GM23248 (cell line): ENCODE measurements around the gene ATP5PO. TPM values are rescaled to one million over a fixed set of nuclear protein-coding genes. Genes with fewer than 3 reads are reported as not detected.

Experiments
- DNase-seq: peaks from one replicate; pipeline ENCODE4 v3.0.0-alpha.2; 2015
- H2AFZ ChIP-seq: fragments of 200-600 bp; sonication (generic); 2 replicates; pipeline ENCODE4 v1.6.1; 2016; ENCODE audit warnings: antibody characterized with exemption
- H3F3A ChIP-seq: fragments of 200-600 bp; sonication (generic); 2 replicates; pipeline ENCODE4 v1.6.1; 2016; ENCODE audit warnings: mild to moderate bottlenecking, antibody characterized with exemption, mixed run types; ENCODE audit not compliant: insufficient read depth
- H3K27ac ChIP-seq: fragments of 200-600 bp; sonication (generic); 2 replicates; pipeline ENCODE4 v1.5.1; 2016; ENCODE audit warnings: mild to moderate bottlenecking
- H3K27me3 ChIP-seq: fragments of 200-600 bp; sonication (generic); replicated peaks from 2 replicates; pipeline ENCODE4 v1.6.1; 2016; ENCODE audit warnings: mild to moderate bottlenecking; ENCODE audit not compliant: insufficient read depth
- H3K36me3 ChIP-seq: fragments of 200-600 bp; sonication (generic); 2 replicates; pipeline ENCODE4 v1.6.1; 2016; ENCODE audit warnings: low read depth, mild to moderate bottlenecking
- H3K4me1 ChIP-seq: fragments of 200-600 bp; sonication (generic); 2 replicates; pipeline ENCODE4 v1.6.1; 2016; ENCODE audit warnings: mild to moderate bottlenecking; ENCODE audit not compliant: insufficient read depth
- H3K4me2 ChIP-seq: fragments of 200-600 bp; sonication (generic); one replicate; pipeline ENCODE4 v1.6.1; 2016; ENCODE audit warnings: mild to moderate bottlenecking; ENCODE audit not compliant: unreplicated experiment
- H3K4me3 ChIP-seq: fragments of 200-600 bp; sonication (generic); 2 replicates; pipeline ENCODE4 v1.5.1; 2016; ENCODE audit warnings: mild to moderate bottlenecking
- H3K79me2 ChIP-seq: fragments of 200-600 bp; sonication (generic); 2 replicates; pipeline ENCODE4 v1.6.1; 2016; ENCODE audit warnings: mild to moderate bottlenecking; ENCODE audit not compliant: insufficient read depth
- H3K9ac ChIP-seq: fragments of 200-600 bp; sonication (generic); 2 replicates; pipeline ENCODE4 v1.6.1; 2016; ENCODE audit warnings: mild to moderate bottlenecking
- H3K9me2 ChIP-seq: fragments of 200-600 bp; sonication (generic); 2 replicates; pipeline ENCODE4 v1.6.1; 2016; ENCODE audit warnings: mixed run types, mild to moderate bottlenecking, moderate library complexity; ENCODE audit not compliant: insufficient read depth
- H3K9me3 ChIP-seq: fragments of 200-600 bp; sonication (generic); one replicate; pipeline ENCODE4 v1.6.1; 2017; ENCODE audit warnings: low read depth
- H4K20me1 ChIP-seq: fragments of 200-600 bp; sonication (generic); 2 replicates; pipeline ENCODE4 v1.6.0; 2016; ENCODE audit not compliant: insufficient read depth
- EZH2 ChIP-seq: fragments of 200-600 bp; sonication (generic); IDR thresholded peaks from 2 replicates; pipeline ENCODE4 v1.6.1; 2018; ENCODE audit warnings: antibody characterized with exemption, mild to moderate bottlenecking; ENCODE audit not compliant: insufficient read depth, poor library complexity, severe bottlenecking
- EZH2phosphoT487 ChIP-seq: fragments of 200-600 bp; sonication (generic); IDR thresholded peaks from 2 replicates; pipeline ENCODE4 v1.6.1; 2018; ENCODE audit warnings: antibody characterized with exemption, moderate library complexity, mild to moderate bottlenecking, low read depth; ENCODE audit not compliant: insufficient read depth
- WGBS, 2 experiments: methylation state at CpG; one replicate each; pipeline ENCODE4 v1.1.6; 2015 to 2017; ENCODE audit warnings: low lambda C conversion rate in 2 of 2, low coverage in 1 of 2; ENCODE audit errors: missing lambda C conversion rate in 2 of 2; 5-methylcytosine and 5-hydroxymethylcytosine counted together
- in situ Hi-C: fragments of 300-500 bp; cut with MboI; formaldehyde crosslinking; loops from 2 replicates; pipeline ENCODE4 v1.15.0; 2020
- polyA plus RNA-seq: library from polyadenylated mRNA; unstranded; fragments of >200 nt; fragmentation: Nextera tagmentation; extraction: Ambion mirVana; gene quantifications from 2 replicates; pipeline ENCODE4 v1.2.1, GENCODE V29; 2016
- total RNA-seq: library from RNA; depleted of rRNA; stranded (reverse); fragments of >200 nt; shearing (Covaris generic); gene quantifications from 2 replicates; pipeline ENCODE4 v1.2.3, GENCODE V29; 2014

The ATP5PO gene
- total and polyA plus RNA-seq, 2 experiments from 2014 or later = 122 to 237 TPM

DNA sequence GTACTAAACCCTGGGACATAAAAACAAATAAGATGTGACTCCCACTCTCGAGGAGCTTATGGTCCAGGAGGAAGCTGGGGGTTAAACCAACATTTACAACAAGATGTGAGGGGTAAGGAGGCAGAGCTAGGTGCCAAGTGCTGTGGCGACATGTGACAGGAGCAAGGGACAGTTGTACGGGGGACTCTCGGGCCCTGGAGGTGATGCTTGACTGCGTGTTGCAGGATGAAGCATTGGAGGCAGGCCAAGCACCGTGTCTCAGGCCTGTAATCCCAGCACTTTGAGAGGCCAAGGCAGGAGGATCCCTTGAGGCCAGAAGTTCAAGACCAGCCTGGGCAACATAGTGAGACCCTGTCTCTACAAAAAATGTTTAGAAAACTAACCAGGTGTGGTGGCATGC is 36.8 kb downstream of the ATP5PO start:
- no peak overlapping the region for H3K4me3 ChIP-seq
- no peak overlapping the region for H3K4me2 ChIP-seq
- no peak overlapping the region for H3K9ac ChIP-seq
- H4K20me1 ChIP-seq = no peaks in the 10 kb centered on the region
- WGBS, 2 experiments = 69 to 74% methylated on average over 6 of the region's 6 CpGs
- no peak overlapping the region for H2AFZ ChIP-seq
- no peaks in the 10 kb centered on the region for H3K36me3 ChIP-seq
- H3K9me3 ChIP-seq = no peaks in the 10 kb centered on the region
- no peaks in the 10 kb centered on the region for H3K4me1 ChIP-seq
- in situ Hi-C loops = no loop called here
- TF ChIP-seq EZH2phosphoT487 (no peak), EZH2 (no peak)
- H3K79me2 ChIP-seq = no peaks in the 10 kb centered on the region
- H3K27me3 ChIP-seq = no peaks in the 10 kb centered on the region; the same call in 1 of the 2 replicates
- H3K27ac ChIP-seq = no peak overlapping the region
- H3F3A ChIP-seq = no peaks in the 10 kb centered on the region
- H3K9me2 ChIP-seq = no peaks in the 10 kb centered on the region
- no peak for DNase-seq

GRCh38 chr21:33875026-33875695 is 40.4 kb downstream of the ATP5PO start:
- TF ChIP-seq EZH2phosphoT487 = no peak
- TF ChIP-seq EZH2 = no peak
- Histone ChIP-seq H3K36me3 (no peaks in the 10 kb centered on the region), H3K4me1 (no peaks in the 10 kb centered on the region), H3F3A (no peaks in the 10 kb centered on the region), H3K27me3 (no peaks in the 10 kb centered on the region), H2AFZ (no peak overlapping the region), H3K9me2 (no peaks in the 10 kb centered on the region), H3K4me2 (no peak overlapping the region), H3K9ac (no peak overlapping the region), H3K9me3 (no peaks in the 10 kb centered on the region), H3K4me3 (no peak overlapping the region), H3K79me2 (no peaks in the 10 kb centered on the region), H3K27ac (no peak overlapping the region), H4K20me1 (no peaks in the 10 kb centered on the region)
- no peak for DNase-seq
- WGBS, 2 experiments = 85% methylated on average over 19 to 20 of the region's 20 CpGs
- in situ Hi-C loops = no loop called here

GRCh38 chr21:33874161-33874560 is 41.4 kb downstream of the ATP5PO start:
- Histone ChIP-seq H3K4me2 (no peak overlapping the region), H3K9me3 (no peaks in the 10 kb centered on the region), H3K4me1 (no peaks in the 10 kb centered on the region), H3K9ac (no peak overlapping the region), H3F3A (no peaks in the 10 kb centered on the region), H4K20me1 (no peaks in the 10 kb centered on the region), H2AFZ (no peak overlapping the region), H3K36me3 (no peaks in the 10 kb centered on the region), H3K27me3 (no peaks in the 10 kb centered on the region), H3K9me2 (no peaks in the 10 kb centered on the region), H3K27ac (no peak overlapping the region), H3K4me3 (no peak overlapping the region), H3K79me2 (no peaks in the 10 kb centered on the region)
- TF ChIP-seq EZH2phosphoT487 (no peak), EZH2 (no peak)
- 88 to 93% methylated on average over 7 of the region's 7 CpGs for WGBS, 2 experiments
- in situ Hi-C loops = no loop called here
- no peak for DNase-seq

DNA sequence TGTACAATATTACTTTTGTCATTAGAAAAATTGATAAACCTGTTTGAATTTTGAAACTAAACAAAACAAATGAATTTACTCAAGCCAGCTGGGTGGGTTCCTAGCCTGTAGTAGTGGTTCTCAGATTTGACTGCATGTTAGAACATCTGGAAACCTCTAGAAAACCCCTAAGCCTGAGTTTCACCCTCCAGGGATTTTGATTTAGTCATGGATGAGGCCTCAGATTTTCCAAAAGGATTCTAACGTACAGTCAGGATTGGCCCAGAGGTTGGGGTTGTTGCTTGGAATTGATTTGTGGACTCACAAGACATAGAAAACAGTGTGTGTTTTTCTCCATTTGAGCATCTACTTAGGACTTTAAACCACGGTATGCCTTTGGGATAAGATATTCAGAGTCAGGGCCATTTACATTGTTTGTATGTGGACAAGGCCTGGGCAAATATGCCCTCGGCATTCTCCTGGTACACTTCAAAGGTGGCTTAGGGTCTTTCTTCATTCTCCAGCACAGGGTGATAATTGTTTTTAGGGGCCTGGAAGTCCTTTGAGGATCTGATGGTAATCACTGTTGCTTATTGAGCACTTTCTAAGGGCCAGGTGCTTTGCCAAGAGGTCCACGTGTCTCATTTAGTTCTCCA is 42.6 kb downstream of the ATP5PO start:
- H3K4me2 ChIP-seq = no peak overlapping the region
- WGBS, 2 experiments = 46 to 62% methylated on average over 4 of the region's 4 CpGs
- H3K36me3 ChIP-seq = no peaks in the 10 kb centered on the region
- no peaks in the 10 kb centered on the region for H3K27me3 ChIP-seq
- in situ Hi-C loops = no loop called here
- H3K9ac ChIP-seq = no peak overlapping the region
- no peaks in the 10 kb centered on the region for H4K20me1 ChIP-seq
- H3K79me2 ChIP-seq = no peaks in the 10 kb centered on the region
- no peak for TF ChIP-seq EZH2
- no peak for TF ChIP-seq EZH2phosphoT487
- H2AFZ ChIP-seq = no peak overlapping the region
- no peak overlapping the region for H3K4me3 ChIP-seq
- no peak for DNase-seq
- H3F3A ChIP-seq = no peaks in the 10 kb centered on the region
- H3K9me3 ChIP-seq = no peaks in the 10 kb centered on the region
- no peaks in the 10 kb centered on the region for H3K4me1 ChIP-seq
- H3K27ac ChIP-seq = no peak overlapping the region
- H3K9me2 ChIP-seq = no peaks in the 10 kb centered on the region
